HG03575 (cell line): ENCODE measurements around the gene PKNOX1.
"Not testable (repeated sequence)": the region's sequence is repeated elsewhere in the genome, so short reads cannot be mapped to it uniquely, and the experiment has no call there.

Experiments used
- ATAC-seq: cut with Tn5 transposase; IDR thresholded peaks from one replicate; pipeline ENCODE4 v1.9.1; 2021; ENCODE audit not compliant: unreplicated experiment, insufficient number of reproducible peaks, low FRiP score; ENCODE audit errors: extremely low read depth

Gene PKNOX1

DNA sequence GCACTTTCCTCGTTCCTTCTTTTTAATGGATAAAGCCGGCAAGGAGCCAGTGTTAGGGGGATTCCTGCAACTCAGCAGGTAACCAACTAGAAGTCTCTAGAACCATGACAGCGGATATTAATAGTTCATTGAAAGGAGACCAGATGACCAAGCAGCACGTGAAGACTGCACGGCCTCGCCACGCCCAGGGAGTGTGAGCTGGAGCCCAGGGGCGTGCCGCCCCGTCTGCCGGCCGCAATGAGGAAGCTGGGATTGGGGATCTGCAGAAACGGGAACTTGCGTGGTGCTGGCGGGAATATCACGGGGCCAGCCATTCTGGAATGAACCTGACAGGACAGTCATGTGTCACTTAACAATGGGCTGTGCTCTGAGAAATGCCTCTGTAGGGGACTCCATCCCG lies 62.5 kb downstream of the PKNOX1 start:
- ATAC-seq: not testable (repeated sequence)

DNA sequence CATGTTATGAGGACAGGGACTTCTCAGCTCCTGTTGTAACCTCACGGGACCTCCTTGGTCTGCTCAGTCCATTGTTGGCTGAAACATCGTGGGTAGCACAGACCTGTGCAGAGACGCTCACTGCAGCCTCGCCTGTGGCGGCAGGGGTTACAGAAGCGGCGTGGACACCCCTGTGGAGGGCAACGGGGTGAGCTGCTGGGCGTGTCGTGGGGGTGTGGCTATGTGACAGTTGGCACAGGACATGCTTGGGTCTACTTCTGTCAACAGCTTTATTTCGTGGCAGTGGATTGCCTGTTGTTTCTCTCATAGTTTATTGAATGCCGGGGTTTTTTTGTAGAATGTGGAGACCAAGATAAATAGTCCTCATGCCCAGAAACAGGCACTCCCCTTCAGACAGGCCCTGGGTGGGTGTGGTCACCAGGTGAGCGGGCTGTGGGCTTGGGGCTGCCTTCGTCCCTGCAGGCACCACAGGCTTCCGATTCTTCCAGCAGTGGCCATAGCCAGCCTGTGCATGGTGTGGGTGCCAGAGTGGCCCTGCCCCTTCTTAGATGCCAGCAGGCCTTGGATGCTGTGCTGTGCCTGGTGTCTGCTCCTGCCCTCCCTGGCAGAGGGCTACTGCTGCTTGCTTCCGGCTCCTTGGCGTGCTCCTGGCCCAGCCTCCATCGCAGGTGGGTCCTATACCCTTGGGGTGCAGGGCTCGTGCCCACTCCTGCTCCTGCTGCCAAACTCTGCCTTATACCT lies 63.7 kb downstream of the PKNOX1 start:
- not testable (repeated sequence) for ATAC-seq

DNA sequence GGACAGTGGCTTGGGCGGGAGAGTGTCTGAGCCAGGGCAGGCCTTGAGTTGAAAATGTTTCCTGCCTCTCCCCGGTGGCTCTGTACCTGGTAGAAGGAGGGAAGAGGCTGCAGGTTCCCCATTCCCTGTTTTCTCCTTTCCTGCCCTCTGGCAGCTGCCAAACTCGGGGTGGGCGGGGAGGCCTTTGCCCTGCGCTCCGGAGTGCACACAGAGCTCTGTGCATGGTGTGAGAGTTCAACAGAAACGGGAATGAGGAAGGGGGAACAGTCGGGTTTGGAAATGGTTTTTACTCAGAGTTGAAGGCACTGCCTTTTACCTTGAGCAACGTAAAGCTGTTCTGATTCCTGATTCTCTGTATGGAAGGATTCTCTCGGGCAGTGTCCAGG lies 64.3 kb downstream of the PKNOX1 start:
- ATAC-seq: not testable (repeated sequence)

DNA sequence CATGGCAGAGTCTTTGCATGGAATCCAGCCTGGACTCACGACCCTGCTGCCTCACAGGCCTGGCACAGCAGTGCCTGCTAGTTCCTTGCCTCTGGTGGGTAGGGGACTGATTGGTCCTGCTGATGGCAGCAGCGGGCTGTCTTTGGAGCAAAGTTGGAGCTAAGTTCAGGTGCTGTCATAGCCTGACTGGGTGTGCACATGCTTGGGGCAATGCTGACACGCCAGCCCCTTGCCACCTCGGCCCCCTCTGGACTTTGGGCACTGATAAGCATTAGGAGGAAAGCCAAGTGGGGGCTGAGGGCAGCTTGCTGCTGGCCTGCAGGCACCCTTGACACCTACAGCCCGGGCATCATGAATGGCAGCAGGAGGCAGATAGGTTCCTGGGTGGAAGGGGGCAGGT lies 67.8 kb downstream of the PKNOX1 start:
- ATAC-seq: not testable (repeated sequence)

DNA sequence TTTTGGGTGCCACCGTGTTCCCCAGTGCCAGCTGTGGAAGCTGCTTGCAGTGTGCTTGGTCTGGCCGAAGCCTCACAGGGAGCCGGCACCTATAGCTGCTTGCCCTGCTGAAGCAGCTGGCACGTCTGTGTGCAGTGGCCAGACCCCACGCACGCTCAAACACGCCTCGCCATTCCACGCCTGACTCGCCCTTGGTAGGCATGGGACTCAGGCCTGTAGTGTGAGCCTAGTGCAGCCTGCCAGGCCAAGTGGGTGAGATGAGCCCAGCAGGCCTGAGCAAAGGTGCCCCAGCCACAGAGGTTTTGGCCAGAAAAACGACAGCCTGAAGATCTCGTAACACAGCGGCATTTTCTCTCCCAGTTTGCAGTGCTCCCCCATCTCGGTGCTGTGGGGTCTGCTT lies 68.9 kb downstream of the PKNOX1 start:
- ATAC-seq: not testable (repeated sequence)

DNA sequence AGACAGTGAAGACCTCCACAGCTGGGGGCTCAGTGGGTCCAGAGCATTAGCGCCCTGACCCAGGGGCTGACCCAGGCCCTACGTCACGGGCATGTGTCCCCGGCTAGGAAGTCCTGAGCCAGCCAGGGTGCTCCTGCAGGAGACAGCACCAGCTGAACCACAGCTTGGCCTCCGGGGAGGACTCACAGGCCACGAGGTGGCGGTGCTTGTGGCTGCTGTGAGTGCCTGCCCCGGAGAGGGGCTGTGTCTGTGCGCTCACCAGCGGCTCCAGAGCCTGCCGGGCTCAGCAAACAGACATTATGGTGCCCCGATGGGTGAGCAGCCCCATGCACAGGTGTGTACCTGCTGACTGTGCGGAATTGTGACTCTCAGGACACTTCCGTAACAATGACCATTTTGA lies 70.2 kb downstream of the PKNOX1 start:
- ATAC-seq: not testable (repeated sequence)

DNA sequence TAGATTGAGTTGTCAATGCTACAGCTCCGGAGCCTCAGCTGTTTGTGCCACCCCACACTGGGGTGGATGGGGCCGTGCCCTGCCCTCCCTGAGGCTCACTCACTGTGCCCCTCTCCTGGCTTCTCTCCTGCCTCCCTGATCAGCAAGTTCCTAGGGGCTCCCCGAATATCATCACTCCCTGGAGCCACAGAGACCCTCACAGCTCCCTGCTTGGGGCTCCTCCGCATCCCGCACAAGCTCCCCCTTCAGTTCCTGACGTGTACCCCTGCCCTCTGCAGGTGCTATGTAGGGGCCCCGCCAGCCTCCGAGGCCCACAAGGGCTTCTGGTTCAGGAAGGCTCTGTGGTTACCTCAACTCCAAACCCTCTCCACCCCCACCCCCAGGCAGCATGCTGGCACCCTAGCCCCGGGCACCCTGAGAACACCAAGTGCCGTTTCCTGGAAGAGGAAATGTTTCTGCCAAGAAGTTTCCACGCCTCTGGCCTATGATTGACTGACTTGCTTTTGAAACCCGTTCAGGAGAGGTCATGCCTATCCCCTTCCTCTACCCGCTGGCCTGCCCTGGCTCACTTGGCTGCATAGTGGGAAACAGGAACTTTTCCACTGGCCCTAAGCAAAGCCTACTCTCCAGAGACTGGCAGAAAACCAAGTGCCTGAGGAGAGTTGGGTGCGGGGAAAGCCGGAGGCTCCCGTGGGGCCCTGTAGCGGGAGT lies 71.0 kb downstream of the PKNOX1 start:
- ATAC-seq: not testable (repeated sequence)

DNA sequence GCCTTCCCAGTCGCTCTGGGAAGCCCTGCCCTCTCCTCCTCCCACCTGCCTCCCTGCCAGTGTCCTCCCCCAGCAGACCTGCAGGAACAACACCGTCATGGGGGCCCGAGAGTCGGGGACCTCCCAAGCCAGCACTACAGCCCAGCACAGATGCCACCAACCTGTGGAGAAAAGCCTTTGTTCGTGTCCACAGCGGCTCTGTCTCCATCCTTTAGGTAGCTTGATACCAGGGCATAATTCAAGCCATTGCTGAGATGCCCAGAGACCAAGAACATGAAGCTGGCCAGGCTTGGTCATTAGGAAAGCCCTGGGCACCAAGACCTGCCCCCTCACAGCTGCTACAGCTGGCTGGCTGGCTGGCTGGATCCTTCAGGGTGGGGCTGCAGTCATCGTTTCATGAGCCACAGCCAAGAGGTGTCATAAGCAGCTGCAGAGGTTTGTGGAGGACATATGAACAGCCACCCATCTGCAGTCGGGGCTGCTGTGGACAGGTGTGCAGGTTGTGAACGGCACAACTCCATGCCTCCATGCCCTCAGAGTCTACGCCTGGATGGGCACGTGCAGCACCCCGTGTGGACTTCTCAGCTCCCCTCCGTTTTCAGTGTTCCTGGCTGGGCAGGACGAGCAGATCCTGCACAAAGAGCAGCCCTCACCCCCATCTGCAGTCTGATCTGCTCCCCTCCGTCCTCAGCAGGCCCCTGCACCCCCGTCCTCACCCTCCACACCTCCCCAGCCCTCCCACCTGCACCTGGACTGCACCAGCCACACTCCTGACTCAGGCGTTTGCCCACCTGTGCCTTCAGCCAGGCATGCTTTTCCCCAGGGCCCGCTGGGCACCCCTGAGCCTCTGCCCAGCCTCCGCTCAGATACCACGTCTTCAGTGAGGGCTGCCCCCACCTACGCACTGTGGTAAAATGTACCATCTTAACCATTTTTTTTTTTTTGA lies 71.8 kb downstream of the PKNOX1 start:
- ATAC-seq: not testable (repeated sequence)

DNA sequence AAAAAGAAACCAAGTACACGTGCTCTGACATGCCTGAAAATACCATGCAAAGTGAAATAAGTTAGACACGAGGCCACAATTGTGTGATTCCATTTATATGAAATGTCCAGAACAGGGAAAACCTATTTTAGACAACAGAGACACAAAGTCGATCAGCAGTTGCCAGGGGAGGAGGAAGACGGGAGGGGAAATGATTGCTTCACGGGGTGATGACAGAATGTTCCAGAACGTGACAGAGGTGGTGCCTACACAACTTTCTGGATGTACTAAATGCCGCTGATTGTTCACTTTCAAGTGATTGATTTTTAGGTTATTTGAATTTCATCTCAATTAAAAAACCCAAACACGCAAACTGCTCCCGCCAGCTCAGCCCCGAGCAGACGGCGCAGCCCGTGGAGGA lies 78.8 kb downstream of the PKNOX1 start:
- not testable (repeated sequence) for ATAC-seq

DNA sequence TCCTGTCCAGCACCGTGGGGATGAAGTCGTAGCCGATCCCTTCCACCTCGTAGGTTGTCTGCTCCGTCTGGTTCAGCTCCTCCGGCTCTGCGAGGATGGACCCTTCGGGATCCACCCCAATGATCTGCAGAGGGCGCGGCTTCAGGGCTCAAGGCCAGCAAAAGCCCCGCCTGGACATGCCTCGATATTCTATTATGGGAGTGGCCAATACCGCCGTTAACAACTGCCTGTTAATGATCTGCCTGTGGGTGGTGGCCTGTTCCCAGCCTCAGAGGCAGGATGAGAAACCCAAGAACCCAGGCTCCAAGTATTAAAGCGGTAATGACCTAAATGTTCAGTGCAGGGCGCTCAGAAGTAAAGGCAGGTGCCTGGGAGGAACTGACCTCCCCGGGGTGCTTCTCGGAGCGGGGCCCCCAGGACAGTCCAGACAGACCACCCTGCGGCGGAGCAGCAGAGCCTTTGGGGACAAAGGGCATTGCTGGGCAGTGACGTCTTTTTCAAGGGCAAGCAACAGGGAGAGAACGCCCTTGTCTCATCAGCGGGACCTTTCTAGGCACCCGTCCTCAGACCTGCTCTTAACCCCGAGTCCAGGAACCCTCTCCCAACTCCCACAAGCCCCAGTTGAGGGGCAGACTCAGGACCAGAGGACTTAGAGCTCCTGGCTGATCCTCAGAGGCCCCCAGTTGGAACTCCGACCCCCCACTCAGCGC lies 88.7 kb downstream of the PKNOX1 start:
- not testable (repeated sequence) for ATAC-seq

DNA sequence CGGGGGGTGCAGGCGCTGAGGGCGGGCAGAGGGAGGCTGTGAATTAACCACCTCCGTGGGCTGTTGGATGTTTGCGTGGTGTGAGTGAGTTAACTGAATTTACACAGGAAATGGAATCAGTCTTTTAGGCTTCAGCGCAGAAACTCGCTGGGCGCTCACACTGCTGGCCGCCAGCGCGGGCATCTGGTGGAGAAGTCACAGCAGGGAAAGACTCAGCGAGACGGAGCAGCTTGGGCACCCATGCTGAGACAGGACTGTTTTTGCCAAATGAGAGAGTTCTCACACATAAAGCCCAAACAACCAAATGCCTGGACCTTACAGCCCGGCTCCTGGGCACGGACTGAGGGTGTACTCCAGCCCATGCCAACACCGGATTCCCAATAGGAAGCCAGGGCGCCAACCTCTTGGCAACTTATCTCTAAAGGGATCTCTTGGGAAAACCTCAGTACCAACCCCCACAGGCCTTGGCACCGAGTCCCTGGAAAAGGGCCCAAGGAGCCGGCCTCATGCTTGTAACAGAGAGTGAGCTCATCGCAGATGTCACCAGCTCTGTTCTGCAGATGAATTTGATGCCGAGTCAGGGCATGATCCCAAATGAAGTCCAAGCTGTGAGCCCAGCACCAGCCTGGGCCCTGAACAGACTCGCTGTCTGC lies 90.0 kb downstream of the PKNOX1 start:
- ATAC-seq: not testable (repeated sequence)

DNA sequence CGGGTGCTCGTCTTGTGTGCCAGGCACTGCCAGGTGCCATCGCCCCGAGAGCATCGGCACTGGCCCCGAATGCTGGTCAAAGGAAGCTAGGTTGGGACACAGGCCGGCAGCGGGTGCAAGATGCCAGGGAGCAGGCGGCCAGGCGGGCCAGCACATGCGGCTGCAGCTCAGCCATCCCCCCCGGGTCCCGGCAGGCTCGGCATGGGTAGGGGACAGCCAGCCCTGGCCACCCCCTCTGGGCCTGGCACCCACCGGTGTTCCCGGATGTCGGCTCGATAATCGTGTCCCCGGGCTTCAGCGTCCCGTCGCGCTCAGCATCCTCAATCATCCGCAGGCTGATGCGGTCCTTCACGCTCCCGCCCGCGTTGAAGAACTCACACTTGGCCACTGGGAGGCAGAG lies 91.6 kb downstream of the PKNOX1 start:
- not testable (repeated sequence) for ATAC-seq

DNA sequence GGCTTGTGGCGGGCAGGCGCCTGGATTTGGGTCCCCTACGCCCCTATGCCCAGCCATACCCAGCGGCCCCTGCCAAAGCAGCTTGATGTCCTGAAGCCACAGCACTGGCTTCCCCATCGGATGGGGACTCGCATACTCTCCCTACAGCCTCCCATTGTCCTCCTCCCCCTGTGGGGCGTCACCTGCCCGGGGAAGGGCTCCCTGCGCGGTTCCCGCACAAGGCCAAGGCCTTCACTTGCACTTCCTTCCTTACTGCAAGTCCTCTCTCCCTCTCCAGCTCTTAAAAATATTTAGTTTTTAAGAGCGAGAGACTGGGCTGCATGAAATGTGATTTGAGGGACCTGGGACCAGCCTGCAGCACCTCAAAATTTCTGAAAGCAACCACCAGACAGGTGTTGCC lies 92.3 kb downstream of the PKNOX1 start:
- not testable (repeated sequence) for ATAC-seq

DNA sequence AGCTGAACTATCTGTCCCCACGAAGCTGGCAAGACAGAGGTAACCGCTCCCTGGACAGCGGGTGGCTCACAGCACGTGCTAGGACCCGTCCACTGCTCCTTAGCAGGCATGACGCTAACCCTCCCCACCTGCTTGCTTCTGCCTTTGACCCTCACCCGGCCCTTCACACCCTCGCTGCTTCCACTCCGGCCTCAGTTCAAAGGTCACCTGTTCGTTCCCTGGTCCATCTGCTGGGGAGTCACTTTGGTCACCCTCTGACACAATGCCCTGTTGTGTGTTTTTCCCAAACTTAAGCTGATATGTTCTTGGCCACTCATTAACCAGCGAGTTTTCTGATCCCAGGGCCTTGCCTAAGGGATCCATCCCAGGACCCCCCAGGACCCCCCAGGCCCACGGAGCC lies 93.7 kb downstream of the PKNOX1 start:
- not testable (repeated sequence) for ATAC-seq

DNA sequence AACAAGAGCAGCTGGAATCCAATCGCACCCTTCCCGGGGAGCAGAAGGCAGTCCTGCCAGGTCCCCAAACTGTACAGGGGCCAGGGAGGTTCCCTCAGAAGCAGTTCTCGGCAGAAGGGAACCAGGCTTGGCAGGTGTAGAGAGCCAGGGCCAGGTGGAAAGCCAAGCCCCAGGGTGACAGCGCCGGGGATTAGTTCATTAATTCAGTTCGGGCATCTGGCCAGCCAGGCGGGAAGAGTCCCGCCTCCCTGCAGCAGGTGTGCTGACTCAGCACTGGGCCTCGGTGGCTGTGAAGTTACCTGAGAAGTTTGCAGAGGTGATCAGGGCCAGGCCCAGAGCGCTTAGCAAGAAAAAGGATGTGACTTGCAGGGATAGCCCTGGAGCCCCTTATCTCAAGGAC lies 95.3 kb downstream of the PKNOX1 start:
- not testable (repeated sequence) for ATAC-seq

DNA sequence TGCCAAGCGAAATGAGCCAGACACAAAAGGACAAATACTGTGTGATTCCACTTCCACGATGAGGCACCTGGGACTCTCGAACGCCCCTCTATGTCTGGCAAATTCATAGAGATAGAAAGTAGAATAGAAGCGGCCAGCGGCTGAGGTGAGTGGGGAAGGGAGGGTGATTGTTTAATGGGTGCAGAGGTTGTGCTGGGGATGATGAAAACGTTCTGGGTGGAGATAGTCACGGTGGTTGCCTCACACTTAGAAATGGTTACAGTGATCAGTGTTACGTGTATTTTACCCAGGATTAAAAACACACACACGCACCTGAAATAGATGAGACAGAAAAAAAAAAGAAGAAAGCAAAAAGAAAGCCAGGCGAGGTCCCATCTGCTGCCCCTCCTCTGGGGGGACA lies 98.4 kb downstream of the PKNOX1 start:
- not testable (repeated sequence) for ATAC-seq

DNA sequence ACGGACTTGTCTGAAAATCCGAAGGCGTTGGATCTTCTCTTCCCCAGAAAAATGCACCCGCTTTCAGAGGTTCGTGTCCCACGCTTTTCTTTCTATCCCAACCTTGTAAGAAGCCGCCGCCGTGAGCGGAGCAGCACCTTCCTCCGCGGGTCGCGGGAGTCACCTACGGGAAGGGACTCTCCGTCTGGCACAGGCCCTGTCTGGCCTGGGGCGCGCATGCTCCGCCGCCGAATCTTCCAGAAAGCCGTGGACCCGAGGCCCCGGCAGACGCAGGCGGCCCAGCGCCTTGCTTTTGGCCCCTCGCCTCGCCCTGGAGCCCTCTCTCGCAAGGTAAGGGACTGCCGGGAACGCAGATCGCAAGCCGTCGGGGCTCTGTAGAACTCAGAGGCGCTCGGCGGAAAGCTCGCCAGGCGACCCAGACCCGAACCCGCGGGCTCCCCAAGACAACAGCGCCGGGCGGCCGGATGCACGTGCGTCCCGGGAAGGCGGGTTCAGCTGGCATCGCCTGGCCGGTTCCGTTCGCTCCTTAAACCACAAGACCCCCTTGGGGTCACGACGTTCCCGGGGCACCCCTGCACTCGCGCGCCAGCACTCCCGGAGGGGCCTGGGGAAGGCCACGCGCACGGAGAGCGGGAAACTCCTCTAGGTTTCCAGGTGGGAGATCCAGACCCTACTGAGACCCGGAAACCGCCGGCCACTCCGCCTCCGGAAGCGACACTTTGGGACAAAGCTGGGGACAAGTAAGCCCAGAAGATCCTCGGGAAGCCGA lies 100.2 kb downstream of the PKNOX1 start:
- not testable (repeated sequence) for ATAC-seq
